Erythroblast (primary cell): ENCODE results near the gene XRCC2.

ENCODE experiments used
- GATA1 ChIP-seq: IDR thresholded peaks from 2 replicates; pipeline ENCODE4 v1.6.1; 2011; ENCODE audit warnings: low read depth, mild to moderate bottlenecking, control low read depth, low read length, moderate library complexity
- POLR2A ChIP-seq: IDR thresholded peaks from 2 replicates; pipeline ENCODE4 v1.6.1; 2011; ENCODE audit warnings: mild to moderate bottlenecking, low read length

DNA sequence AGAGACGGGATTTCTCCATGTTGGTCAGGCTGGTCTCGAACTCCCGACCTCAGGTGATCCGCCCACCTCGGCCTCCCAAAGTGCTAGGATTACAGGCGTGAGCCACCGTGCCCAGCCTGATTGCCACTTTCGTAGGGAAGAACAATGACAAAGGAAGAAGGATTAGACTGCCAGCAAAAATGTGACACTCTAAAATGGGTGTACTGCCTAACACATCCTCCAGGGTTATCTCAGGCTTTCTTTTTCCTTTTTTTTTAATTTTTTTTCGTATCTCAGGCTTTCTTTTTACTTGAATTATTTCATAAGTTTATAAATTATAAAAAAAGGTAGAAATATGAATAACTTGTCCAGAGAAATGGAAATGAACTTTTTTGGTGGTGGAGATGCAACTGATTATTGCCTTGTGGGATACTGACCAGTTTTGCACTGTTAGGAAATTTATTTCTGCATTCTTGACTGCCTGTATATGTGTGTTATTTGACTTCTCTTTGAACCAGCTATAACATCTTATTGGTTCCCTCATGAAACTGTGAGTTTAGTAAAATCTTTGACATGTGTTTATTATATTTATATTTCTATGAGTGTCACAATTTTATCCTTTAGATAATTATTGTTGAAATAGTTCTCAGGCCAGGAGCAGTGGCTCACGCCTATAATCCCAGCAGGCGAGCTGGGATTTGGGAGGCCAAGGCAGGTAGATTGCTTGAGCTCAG is 56.8 kb downstream of the XRCC2 start:
- no peak for TF ChIP-seq POLR2A
- TF ChIP-seq GATA1: no peak
